HG03196 (cell line): ENCODE measurements around the gene ITGB7.
"Not testable (repeated sequence)": the region's sequence is repeated elsewhere in the genome, so short reads cannot be mapped to it uniquely, and the experiment has no call there.

Experiments used
- ATAC-seq: cut with Tn5 transposase; IDR thresholded peaks from one replicate; pipeline ENCODE4 v1.9.1; 2021; ENCODE audit not compliant: unreplicated experiment

Gene ITGB7

GRCh38 chr12:53218551-53219291 lies 11.7 kb upstream of the ITGB7 start:
- ATAC-seq = no peak

DNA sequence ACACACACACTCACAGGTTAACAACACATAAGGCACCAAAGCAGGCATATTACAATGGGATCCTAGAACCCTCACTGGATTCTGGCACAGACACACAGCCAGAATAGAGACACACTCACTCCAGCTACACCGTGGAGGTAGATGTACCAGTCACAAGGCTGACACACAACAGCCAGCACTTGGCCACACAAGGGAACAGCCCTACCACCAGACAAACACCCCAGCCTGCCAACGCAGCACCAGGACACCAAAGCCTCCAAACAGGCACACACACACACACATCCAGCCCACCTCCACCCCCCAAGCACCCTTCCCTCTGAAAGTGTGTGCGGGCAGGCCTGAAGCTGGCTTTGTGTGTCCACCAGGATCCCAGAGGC lies 10.9 kb upstream of the ITGB7 start:
- ATAC-seq = no peak

DNA sequence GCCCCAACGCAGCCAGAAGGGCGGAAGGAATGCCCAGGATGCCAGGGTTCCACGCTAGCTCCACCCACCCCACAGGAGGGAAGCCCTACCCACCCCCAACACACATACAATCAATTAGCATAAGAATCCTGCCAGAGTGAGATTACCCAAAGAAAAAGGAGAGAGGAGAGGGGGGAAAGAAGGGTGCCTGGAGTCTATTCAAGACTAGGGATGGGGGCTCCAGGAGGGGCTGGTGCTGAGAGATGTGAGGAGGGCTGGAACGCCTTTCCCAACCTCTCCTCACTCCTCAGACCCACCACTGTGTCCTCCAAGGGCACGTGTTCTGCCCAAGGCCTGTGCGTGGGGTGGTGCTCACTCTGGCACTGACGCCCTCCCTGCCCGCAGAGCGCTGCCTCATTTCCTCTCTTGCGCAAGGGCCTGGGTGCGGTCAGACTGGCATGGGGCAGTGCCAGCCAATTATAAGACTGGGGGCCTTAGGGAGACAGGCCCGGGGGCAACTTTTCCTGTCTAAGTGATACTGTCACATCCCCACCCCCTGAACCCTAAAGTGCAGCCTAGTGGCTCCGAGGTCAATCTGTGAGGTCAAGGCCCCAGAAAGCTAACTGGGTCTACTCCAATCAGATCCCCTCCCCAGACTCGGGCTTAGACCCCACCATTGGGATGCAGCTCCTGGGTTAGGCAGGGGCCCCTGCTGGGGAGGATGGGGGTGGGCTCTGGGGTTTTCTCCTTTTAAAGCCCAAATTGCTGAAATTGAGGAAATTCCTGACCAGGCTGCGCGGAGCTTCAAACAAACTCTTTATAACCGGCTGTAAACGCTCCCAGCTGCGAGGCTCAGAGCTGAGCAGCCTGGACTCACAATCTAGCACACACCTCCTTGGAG lies 10.2 kb upstream of the ITGB7 start:
- ATAC-seq = no peak

GRCh38 chr12:53215497-53215896 lies 8.4 kb upstream of the ITGB7 start:
- ATAC-seq = no peak

DNA sequence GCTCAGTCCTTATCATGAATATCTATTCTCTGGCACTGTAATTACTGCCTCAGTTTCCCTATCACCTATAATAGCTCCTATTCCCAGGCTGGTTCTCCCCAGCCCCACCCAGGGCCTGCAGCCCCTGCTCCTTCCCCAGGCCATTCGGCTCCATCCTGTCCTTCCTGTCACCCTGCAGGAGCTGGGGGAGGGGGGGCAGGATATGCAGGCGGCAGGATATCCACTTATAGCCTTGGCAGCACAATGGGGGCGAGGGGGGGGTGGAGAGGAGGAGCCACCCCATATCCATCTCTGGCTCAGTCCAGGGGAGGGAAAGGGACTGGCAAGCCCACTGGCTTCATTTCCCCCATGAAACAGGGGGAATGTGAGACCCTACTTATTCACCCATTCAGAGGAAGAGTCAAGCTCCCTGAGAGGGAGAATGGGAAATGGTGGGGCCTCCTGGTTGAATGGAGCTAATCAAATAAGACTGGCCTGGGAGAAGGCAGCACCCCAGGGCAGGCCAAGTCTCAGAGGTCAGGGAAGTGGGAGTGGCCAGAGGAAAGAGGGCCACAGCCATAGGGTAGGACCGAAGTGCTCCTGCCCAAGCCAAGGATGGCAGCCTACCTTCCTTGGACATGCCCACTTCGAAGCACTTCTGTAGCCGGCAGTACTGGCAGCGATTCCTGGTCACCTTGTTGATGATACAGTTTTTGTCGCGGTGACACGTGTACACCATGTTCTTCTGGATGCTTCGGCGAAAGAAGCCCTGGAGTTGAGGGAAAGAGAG lies 7.8 kb upstream of the ITGB7 start:
- ATAC-seq = no peak

DNA sequence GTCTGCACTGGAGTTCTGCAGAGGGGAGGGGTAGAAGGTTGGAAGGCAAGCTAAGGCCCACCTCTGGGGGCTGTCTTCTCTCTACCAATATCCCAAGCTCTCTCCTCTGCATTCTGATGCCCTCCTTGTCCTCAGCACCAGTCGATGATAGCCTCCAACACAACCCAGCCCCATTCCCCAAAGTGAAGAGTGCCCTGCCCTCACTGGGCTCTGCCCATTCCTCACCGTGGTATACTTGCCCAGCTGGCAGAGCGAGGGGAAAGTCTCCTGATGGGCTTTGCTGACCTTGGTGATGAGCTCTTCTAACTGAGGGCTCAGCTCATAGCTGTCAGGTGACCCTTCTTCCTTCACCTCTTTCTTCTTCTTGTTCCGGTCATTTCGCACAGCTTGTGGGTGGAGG lies 7.2 kb upstream of the ITGB7 start:
- ATAC-seq = no peak

DNA sequence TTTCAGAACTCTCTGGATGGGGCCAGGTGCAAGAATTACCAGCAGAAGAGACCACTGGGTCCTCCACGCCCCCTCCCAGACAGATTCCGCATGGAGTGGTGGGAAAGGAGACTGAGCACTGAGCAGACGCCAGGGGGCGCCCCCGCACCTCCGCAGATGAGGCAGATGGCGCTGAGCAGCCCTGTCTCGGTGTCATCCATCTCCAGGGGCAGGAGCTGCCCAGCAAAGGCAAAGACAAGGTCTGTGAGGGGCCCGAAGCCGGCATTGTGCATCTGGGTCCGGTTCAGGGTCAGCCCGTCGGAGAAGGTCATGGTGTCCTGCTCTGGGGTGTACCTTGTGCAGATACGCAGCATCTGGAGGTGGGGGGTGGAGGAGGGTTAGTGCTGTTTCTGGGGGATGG lies 6.3 kb upstream of the ITGB7 start:
- ATAC-seq = no peak

DNA sequence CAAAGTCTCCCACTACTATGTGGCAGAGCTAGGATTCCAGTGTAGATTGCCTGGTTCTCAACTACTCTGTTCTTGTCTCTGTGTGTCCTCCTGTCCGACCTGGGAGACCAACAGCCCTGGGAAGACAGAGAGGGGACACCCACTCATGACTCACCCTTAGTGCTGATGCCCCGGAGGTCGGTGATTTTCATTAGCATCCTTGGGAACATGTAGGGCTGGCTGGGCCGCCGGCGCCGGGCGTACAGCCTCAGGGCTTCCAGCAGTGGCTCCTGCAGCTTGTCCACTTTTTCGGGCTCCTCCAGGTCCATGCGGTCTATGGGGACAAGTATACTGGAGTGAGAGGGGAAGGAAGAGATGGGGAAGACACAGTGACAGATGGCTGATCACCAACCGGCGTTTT lies 5.9 kb upstream of the ITGB7 start:
- no peak for ATAC-seq

- no peak for ATAC-seq
These were observed 4.7 kb upstream of the ITGB7 start for GRCh38 chr12:53211476-53212381.

GRCh38 chr12:53210843-53211242 lies 3.8 kb upstream of the ITGB7 start:
- no peak for ATAC-seq

- ATAC-seq = no peak
These were observed 1.9 kb upstream of the ITGB7 start for GRCh38 chr12:53208877-53209463.

DNA sequence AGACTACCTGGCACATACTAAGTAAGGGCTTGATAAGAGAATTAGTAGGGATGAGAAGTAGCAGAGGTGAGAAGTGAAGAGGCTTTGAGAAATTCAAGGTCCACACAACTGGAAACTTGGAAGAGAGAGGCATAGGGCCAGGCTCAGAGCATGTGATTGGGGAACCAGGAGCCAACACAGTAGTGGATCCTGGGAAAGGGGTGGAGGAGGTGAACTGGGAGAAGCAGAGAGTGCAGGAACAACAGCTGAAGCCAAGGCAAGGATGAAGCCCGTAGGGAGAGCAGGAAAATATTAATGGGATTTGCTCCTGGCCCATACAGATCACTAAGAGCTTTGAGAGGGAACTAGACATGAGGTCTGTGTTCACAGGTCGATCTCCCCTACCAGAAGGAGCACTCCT lies 1.4 kb upstream of the ITGB7 start:
- ATAC-seq = no peak

- ATAC-seq = peak; percentile 63
These were observed 1.2 kb downstream of the ITGB7 start for GRCh38 chr12:53205747-53206419.

DNA sequence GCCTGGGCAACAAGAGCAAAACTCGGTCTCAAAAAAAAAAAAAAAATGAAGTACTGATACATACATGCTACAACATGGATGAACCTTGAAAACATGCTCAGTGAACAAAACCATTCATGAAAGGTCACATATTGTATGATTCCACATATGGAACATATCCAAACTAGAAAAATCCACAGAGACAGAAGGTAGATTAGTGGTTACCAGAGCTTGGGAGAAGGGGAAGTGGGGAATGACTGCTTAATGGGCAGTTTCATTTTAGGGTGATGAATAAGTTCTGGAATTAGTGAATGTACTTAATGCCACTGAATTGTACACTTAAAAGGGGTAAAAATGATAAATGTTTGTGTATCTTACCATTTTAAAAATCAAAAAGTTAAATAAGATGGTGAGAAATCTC lies 2.7 kb downstream of the ITGB7 start:
- ATAC-seq = no peak

- not testable (repeated sequence) for ATAC-seq
These were observed 4.7 kb downstream of the ITGB7 start for GRCh38 chr12:53202316-53202715.

DNA sequence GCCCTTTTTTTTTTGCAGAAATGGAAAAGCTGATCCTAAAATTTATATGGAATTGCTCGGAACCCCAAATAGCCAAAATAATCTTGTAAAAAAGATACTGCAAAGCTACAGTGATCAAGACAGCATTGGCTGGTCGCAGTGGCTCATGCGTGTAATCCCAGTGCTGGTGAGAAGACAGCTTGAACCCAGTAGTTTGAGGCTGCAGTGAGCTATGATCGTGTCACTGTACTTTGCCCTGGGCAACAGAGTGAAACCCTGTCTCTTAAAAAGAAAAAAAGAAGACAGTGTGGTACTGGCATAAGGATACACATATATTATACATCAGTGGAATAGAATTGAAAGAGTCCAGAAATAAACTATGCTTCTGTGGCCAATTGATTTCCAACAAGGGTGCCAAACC lies 5.4 kb downstream of the ITGB7 start:
- ATAC-seq = no peak

DNA sequence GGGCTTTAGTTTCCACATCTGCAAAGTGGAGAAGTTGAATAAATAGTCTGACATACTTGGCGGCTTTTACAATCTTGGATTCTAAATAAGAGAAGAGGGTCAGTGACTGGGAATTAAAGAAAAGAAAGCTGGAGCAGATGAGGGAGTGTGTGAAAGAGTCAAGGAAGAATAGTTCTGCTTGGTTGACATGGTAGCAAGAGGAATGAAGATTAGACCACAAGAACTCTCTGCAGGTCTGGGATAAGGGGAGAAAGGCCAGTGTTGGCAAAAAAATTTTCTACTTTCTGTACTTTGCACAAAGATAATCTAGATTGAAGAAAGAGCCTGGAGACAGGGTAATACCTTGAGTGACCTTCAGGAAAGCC lies 5.9 kb downstream of the ITGB7 start:
- ATAC-seq = no peak

GRCh38 chr12:53200458-53201176 lies 6.4 kb downstream of the ITGB7 start:
- ATAC-seq = peak; percentile 50

GRCh38 chr12:53200107-53200457 lies 7.0 kb downstream of the ITGB7 start:
- ATAC-seq = peak; percentile 17
